ENCODE data around the gene TRIM17. TPM values are rescaled to one million over a fixed set of nuclear protein-coding genes. Genes with fewer than 3 reads are reported as not detected.

The TRIM17 gene
- total RNA-seq, 4 donors from 2014 or later, result not detected

DNA sequence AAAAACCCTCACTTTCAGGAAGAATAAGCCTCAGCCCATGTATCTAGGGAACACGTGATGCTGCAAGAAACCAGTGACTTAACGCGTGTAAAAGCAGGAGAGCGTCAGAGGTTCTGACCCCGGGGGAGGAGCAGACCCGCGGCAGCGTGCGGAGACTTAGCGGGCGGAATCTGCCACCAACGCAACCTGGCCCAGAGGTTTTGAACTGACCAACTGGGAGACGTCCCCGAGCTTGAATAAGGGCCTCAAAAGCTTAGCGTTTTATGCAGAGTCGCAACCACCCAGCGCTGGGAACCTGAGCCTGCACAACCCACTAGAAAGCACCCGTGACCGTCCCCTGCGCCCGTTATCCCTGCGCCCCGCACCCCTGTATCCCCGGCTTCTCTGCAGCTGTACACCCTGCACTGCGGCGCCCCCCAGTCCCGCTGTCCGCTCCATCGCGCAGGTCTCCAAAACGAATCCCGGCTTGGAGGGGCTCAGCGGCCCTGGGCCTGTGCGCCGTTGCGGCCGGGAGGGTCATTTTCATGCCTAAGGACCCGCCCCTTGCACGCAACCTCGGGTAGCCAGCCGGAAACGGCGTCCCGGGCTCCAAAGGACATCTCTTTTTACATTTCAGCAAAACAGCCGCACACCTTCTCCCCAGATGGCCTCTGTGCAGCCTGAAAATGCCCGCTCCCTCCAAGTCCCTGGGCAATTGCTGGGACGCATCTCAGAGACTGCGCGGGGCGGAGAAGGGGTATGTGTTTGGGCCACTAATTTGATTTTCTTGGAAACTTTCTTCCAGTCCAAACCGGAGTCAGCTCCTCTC, 29.4 kb upstream of the TRIM17 start:
- TF ChIP-seq CTCF (IDR thresholded peaks at IDR 0.05 in 4 of 5, conservative IDR thresholded peaks at IDR 0.05 in 1 of 5) (no peak), POLR2A (IDR thresholded peaks at IDR 0.05) (no peak)
- Histone ChIP-seq H3K9me3 (no peaks in the 10 kb centered on the region), H3K36me3 (no peaks in the 10 kb centered on the region), H3K27me3 (peaks cover 56 to 62% (median 60%) of the 10 kb centered on the region in 3 donors), H3K27ac (no peak overlapping the region), H3K4me1 (peaks cover 0 to 6% of the 10 kb centered on the region in 2 donors), H3K4me3 (peak overlapping the region in 3 of 4 donors; percentile 5 to 45 (median 35))
- ATAC-seq (peak in 1 of 2 donors; percentile 24), DNase-seq (no peak)
- intact Hi-C loops (cut with DNase I; ENCODE audit: low total_unique reads) (no loop called here), in situ Hi-C loops (cut with MboI; ENCODE audit: low sequenced_read_pairs in 4 of 4) (no loop called here)

DNA sequence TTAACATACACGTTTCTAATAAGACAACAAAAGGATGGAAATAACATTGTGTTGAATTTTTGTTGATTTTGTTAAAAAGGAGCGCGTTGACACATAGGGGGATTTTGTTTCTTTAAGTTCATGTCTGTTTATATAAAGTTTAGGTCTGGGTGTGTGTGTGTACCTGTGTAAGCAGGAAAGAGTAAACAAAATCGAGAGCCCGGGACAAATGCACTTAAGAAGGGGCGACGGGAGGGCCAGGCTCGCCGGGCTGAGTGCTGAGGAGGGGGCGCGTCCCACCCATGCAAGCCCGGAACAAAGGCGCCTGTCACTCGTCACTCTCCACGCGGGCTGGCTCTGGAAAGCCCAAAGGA, 28.8 kb upstream of the TRIM17 start:
- Histone ChIP-seq H3K27me3 (peaks cover 56 to 65% (median 63%) of the 10 kb centered on the region in 3 donors), H3K27ac (no peak overlapping the region), H3K4me3 (peak overlapping the region in 2 of 4 donors; percentile 5 to 45), H3K9me3 (no peaks in the 10 kb centered on the region), H3K36me3 (no peaks in the 10 kb centered on the region), H3K4me1 (peaks cover 0 to 6% of the 10 kb centered on the region in 2 donors)
- in situ Hi-C loops (cut with MboI; ENCODE audit: low sequenced_read_pairs in 4 of 4), result no loop called here
- TF ChIP-seq POLR2A (IDR thresholded peaks at IDR 0.05), result no peak
- TF ChIP-seq CTCF (IDR thresholded peaks at IDR 0.05 in 4 of 5, conservative IDR thresholded peaks at IDR 0.05 in 1 of 5), result no peak
- ATAC-seq, result no peak
- no peak for DNase-seq
- intact Hi-C loops (cut with DNase I; ENCODE audit: low total_unique reads), result no loop called here

- no peak overlapping the region for H3K4me3 ChIP-seq
- ATAC-seq (no peak), DNase-seq (no peak)
- H3K9me3 ChIP-seq, result no peaks in the 10 kb centered on the region
- peaks cover 0 to 6% of the 10 kb centered on the region in 2 donors for H3K4me1 ChIP-seq
- TF ChIP-seq CTCF (IDR thresholded peaks at IDR 0.05 in 4 of 5, conservative IDR thresholded peaks at IDR 0.05 in 1 of 5), result no peak
- TF ChIP-seq POLR2A (IDR thresholded peaks at IDR 0.05), result no peak
- intact Hi-C loops (cut with DNase I; ENCODE audit: low total_unique reads) (no loop called here), in situ Hi-C loops (cut with MboI; ENCODE audit: low sequenced_read_pairs in 4 of 4) (no loop called here)
- no peak overlapping the region for H3K27ac ChIP-seq
- H3K27me3 ChIP-seq, result peaks cover 56 to 72% (median 63%) of the 10 kb centered on the region in 3 donors
- no peaks in the 10 kb centered on the region for H3K36me3 ChIP-seq
These were observed 26.7 kb upstream of the TRIM17 start for GRCh38 chr1:228443395-228443794.

GRCh38 chr1:228440761-228441500, 24.3 kb upstream of the TRIM17 start:
- no peak for ATAC-seq
- in situ Hi-C loops (cut with MboI; ENCODE audit: low sequenced_read_pairs in 4 of 4) (no loop called here), intact Hi-C loops (cut with DNase I; ENCODE audit: low total_unique reads) (no loop called here)
- no peak for DNase-seq
- H3K9me3 ChIP-seq, result no peaks in the 10 kb centered on the region
- peaks cover 0 to 6% of the 10 kb centered on the region in 2 donors for H3K4me1 ChIP-seq
- H3K27ac ChIP-seq, result no peak overlapping the region
- H3K36me3 ChIP-seq, result no peaks in the 10 kb centered on the region
- TF ChIP-seq POLR2A (IDR thresholded peaks at IDR 0.05), result no peak
- H3K4me3 ChIP-seq, result no peak overlapping the region
- H3K27me3 ChIP-seq, result peaks cover 37 to 59% (median 45%) of the 10 kb centered on the region in 3 donors

- H3K27ac ChIP-seq, result no peak overlapping the region
- ATAC-seq, result no peak
- intact Hi-C loops (cut with DNase I; ENCODE audit: low total_unique reads) (no loop called here), in situ Hi-C loops (cut with MboI; ENCODE audit: low sequenced_read_pairs in 4 of 4) (no loop called here)
- H3K4me1 ChIP-seq, result no peaks in the 10 kb centered on the region
- no peaks in the 10 kb centered on the region for H3K9me3 ChIP-seq
- no peaks in the 10 kb centered on the region for H3K36me3 ChIP-seq
- TF ChIP-seq CTCF (IDR thresholded peaks at IDR 0.05 in 4 of 5, conservative IDR thresholded peaks at IDR 0.05 in 1 of 5) (no peak), POLR2A (IDR thresholded peaks at IDR 0.05) (no peak)
- peaks cover 10 to 40% (median 18%) of the 10 kb centered on the region in 3 donors for H3K27me3 ChIP-seq
- no peak for DNase-seq
- no peak overlapping the region for H3K4me3 ChIP-seq
These were observed 21.6 kb upstream of the TRIM17 start for GRCh38 chr1:228438266-228438665.
